ENCODE measurements around the gene FAT1. TPM values are rescaled to one million over a fixed set of nuclear protein-coding genes. Genes with fewer than 3 reads are reported as not detected.

FAT1 gene
- total RNA-seq, 1 experiment from 2014 or later = 107 TPM

DNA sequence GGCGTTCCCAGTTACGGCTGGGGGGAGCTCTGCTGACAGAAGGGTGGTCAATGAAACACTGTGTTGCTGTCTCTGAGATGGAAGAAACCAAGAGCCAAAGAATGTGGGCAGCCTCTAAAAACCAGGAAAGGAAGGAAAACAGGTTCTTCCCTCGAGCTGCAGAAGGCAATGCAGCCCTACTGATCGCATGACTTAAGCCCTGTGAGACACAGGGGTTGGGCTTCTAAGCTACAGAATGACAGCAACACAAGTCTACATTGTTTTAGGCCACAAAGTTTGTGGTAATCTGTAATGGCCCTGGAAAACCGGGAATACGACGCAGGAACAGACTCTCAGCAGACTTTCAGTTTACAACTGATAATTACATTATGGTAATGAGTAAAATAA, 130.1 kb downstream of the FAT1 start:
- TF ChIP-seq EZH2 (IDR thresholded peaks at IDR 0.05; ENCODE audit: borderline replicate concordance, low read depth, low read length, poor library complexity, severe bottlenecking) (no peak), CTCF (conservative IDR thresholded peaks at IDR 0.05; ENCODE audit: low read depth, low read length) (no peak)
- no TSS peak for BruUV-seq (replicated peaks)
- H3K27me3 ChIP-seq (replicated peaks; ENCODE audit: insufficient read depth, low read depth, low read length, poor library complexity) = no peaks in the 10 kb centered on the region
- no peak overlapping the region for H3K4me3 ChIP-seq (ENCODE audit: low read depth, low read length, poor library complexity, severe bottlenecking)
- ChIA-PET CTCF (no interaction called here), POLR2A (ENCODE audit: low non-redundant PET) (no interaction called here)
- no peak overlapping the region for H3K27ac ChIP-seq (ENCODE audit: low read depth, low read length, poor library complexity, severe bottlenecking)
- H3K36me3 ChIP-seq (ENCODE audit: insufficient read depth, low read length, poor library complexity, severe bottlenecking) = peaks cover 34% of the 10 kb centered on the region
- no peak for DNase-seq (ENCODE audit: low spot score)
- H3K9me3 ChIP-seq (ENCODE audit: low read depth, low read length, poor library complexity, severe bottlenecking) = no peaks in the 10 kb centered on the region
- H3K4me1 ChIP-seq (ENCODE audit: insufficient read depth, low read length, poor library complexity, severe bottlenecking) = no peaks in the 10 kb centered on the region
- intact Hi-C loops (cut with micrococcal nuclease; ENCODE audit: unreplicated experiment) = no loop called here

DNA sequence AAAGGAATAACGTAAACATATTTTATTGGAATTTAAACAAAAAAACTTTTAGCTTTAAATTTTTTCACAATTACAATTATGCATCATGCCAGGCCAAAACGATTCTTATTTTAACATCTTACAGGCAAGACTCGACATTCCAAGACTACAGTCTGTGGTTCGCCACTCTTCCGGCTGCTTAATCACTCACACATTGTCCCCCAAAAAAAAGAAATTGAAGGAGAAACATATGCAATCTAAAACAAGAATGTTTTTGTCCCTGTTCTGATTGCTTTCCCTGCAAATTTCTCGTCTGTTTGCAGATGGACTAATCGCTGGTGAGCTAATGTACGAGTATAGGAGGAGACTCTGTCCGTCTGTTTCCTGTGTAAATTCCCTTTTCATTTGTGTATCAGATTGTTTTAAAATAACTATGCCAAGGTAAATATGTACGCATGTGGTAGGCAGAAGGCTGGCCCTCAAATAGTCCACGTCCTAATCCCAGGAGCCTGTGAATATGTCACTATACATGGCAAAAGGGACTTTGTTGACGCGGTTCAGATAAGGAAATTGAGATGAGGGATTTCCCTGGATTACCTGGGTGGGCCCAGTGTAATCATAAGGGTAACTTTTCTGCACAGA, 130.6 kb downstream of the FAT1 start:
- POLR2A ChIA-PET (ENCODE audit: low non-redundant PET) = no interaction called here
- CTCF ChIA-PET = no interaction called here
- BruUV-seq (replicated peaks) = no TSS peak
- Histone ChIP-seq H3K27ac (ENCODE audit: low read depth, low read length, poor library complexity, severe bottlenecking) (no peak overlapping the region), H3K27me3 (replicated peaks; ENCODE audit: insufficient read depth, low read depth, low read length, poor library complexity) (no peaks in the 10 kb centered on the region), H3K9me3 (ENCODE audit: low read depth, low read length, poor library complexity, severe bottlenecking) (no peaks in the 10 kb centered on the region), H3K36me3 (ENCODE audit: insufficient read depth, low read length, poor library complexity, severe bottlenecking) (peaks cover 39% of the 10 kb centered on the region), H3K4me3 (ENCODE audit: low read depth, low read length, poor library complexity, severe bottlenecking) (no peak overlapping the region), H3K4me1 (ENCODE audit: insufficient read depth, low read length, poor library complexity, severe bottlenecking) (no peaks in the 10 kb centered on the region)
- intact Hi-C loops (cut with micrococcal nuclease; ENCODE audit: unreplicated experiment) = no loop called here
- TF ChIP-seq EZH2 (IDR thresholded peaks at IDR 0.05; ENCODE audit: borderline replicate concordance, low read depth, low read length, poor library complexity, severe bottlenecking) (no peak), CTCF (conservative IDR thresholded peaks at IDR 0.05; ENCODE audit: low read depth, low read length) (no peak)
- DNase-seq (ENCODE audit: low spot score) = no peak

GRCh38 chr4:186592445-186592844, 131.2 kb downstream of the FAT1 start:
- H3K36me3 ChIP-seq (ENCODE audit: insufficient read depth, low read length, poor library complexity, severe bottlenecking) = peaks cover 42% of the 10 kb centered on the region
- H3K27ac ChIP-seq (ENCODE audit: low read depth, low read length, poor library complexity, severe bottlenecking) = no peak overlapping the region
- ChIA-PET POLR2A (ENCODE audit: low non-redundant PET) (no interaction called here), CTCF (no interaction called here)
- BruUV-seq (replicated peaks) = no TSS peak
- TF ChIP-seq EZH2 (IDR thresholded peaks at IDR 0.05; ENCODE audit: borderline replicate concordance, low read depth, low read length, poor library complexity, severe bottlenecking) = no peak
- TF ChIP-seq CTCF (conservative IDR thresholded peaks at IDR 0.05; ENCODE audit: low read depth, low read length) = no peak
- intact Hi-C loops (cut with micrococcal nuclease; ENCODE audit: unreplicated experiment) = no loop called here
- DNase-seq (ENCODE audit: low spot score) = no peak
- no peaks in the 10 kb centered on the region for H3K4me1 ChIP-seq (ENCODE audit: insufficient read depth, low read length, poor library complexity, severe bottlenecking)
- H3K4me3 ChIP-seq (ENCODE audit: low read depth, low read length, poor library complexity, severe bottlenecking) = no peak overlapping the region
- no peaks in the 10 kb centered on the region for H3K27me3 ChIP-seq (replicated peaks; ENCODE audit: insufficient read depth, low read depth, low read length, poor library complexity)
- H3K9me3 ChIP-seq (ENCODE audit: low read depth, low read length, poor library complexity, severe bottlenecking) = no peaks in the 10 kb centered on the region

All from A673 (cell line).